GM18861 (cell line): ENCODE measurements around the gene C22orf31.
"Not testable (repeated sequence)": the region's sequence is repeated elsewhere in the genome, so short reads cannot be mapped to it uniquely, and the experiment has no call there.

ENCODE experiments used
- ATAC-seq: cut with Tn5 transposase; IDR thresholded peaks from one replicate; pipeline ENCODE4 v1.9.1; 2021; ENCODE audit not compliant: unreplicated experiment

C22orf31 gene

DNA sequence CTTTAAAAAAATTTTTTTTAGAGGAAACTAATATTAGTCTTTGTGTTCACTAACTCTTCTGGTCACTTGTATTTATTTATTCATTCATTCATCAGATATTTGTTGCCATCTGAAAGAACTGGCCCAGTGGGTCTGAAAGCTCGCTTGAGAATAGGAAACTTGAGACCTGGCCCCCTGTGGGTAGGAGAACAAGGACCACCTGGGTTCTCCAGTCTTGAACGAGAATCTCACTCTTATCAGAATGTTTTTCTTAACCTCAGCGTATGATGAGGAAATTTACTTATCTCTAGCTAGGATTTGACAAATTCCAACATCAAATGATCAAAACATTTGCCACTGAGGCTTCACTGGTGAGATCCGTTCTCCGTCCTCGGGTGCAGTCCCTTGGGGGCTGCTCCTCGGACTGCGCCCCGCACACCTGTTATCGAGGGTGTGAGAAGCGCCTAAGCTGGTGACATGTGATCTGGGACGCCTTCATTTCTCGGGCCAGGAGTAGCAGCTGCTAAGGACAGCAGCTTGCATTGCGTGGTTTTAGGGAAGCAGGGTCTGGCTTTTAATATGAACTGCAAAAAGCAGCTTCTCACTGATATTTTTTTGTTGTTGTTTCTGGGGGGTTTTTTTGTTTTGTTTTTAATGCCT, 6.3 kb downstream of the C22orf31 start:
- ATAC-seq = no peak

DNA sequence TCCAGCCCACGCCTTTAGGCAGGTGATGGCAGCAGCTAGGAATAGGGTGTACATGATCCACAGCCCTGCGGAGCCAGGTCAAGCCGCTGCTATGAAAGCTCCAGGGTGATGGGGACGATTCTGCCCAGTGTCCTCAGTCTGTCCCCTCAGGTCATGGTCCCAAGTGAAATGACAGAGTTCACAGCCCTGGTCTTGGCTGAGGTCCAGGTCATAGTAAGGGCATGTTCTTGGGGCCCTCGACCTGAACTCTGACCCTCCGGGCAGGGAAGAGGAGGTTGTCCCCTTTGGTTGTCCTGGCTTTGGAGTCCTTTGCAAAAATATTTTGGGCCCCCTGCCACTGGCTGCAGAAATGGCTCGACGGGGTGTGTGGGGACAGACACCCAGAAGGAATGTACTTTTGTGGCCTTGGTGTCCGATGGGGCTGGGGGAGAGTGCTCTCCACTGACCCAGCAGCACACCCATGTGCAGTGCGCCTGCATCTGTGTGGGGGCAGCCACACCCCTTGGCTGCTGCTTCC, 7.3 kb downstream of the C22orf31 start:
- no peak for ATAC-seq

DNA sequence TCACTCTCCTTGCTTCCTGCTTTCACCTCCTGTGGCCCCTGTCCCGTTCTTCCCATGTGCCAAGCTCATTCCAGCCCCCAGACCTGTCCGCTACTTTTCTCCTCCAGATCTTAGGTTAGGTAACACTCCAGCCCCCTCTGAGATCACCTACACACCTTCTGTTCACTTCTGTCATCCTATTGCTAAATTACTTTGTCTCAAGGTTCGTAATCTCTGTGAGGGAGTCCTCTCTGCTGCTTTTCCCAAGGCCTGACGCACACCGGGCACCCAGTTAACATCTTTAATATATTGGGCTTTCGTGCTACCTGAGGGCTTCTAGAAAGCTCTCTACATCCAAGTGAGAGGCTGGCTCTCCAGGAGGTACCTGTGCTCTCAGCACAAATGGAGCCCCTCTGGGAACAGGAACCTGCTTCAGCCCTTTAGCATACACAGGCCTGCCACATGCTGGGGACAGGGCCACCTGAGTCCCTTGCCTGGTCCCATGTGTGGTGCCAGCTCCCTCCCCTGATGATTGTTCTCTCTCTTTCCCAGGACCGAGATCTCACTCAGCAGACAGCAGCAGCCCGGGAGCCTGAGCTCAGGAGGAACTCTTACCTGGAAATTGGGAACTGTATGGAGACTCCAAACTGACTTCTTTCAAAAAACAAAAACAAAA, 8.5 kb downstream of the C22orf31 start:
- ATAC-seq = no peak

DNA sequence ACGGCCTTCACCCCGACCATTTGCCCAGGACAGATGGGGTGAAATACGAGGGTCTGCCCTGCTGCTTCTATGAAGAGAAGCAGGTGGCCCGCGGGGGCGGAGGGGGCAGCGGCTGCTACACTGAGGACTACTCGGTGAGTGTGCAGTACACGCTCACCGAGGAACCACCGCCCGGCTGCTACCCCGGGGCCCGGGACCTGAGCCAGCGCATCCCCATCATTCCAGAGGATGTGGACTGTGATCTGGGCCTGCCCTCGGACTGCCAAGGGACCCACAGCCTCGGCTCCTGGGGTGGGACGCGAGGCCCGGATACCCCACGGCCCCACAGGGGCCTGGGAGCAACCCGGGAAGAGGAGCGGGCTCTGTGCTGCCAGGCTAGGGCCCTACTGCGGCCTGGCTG, 11.2 kb downstream of the C22orf31 start:
- no peak for ATAC-seq

DNA sequence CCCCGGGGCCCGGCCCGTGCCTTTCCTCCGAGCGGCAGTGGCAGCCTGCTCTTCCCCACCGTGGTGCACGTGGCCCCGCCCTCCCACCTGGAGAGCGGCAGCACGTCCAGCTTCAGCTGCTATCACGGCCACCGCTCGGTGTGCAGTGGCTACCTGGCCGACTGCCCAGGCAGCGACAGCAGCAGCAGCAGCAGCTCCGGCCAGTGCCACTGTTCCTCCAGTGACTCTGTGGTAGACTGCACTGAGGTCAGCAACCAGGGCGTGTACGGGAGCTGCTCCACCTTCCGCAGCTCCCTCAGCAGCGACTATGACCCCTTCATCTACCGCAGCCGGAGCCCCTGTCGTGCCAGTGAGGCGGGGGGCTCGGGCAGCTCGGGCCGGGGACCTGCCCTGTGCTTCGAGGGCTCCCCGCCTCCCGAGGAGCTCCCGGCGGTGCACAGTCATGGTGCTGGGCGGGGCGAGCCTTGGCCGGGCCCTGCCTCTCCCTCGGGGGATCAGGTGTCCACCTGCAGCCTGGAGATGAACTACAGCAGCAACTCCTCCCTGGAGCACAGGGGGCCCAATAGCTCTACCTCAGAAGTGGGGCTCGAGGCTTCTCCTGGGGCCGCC, 11.9 kb downstream of the C22orf31 start:
- no peak for ATAC-seq

DNA sequence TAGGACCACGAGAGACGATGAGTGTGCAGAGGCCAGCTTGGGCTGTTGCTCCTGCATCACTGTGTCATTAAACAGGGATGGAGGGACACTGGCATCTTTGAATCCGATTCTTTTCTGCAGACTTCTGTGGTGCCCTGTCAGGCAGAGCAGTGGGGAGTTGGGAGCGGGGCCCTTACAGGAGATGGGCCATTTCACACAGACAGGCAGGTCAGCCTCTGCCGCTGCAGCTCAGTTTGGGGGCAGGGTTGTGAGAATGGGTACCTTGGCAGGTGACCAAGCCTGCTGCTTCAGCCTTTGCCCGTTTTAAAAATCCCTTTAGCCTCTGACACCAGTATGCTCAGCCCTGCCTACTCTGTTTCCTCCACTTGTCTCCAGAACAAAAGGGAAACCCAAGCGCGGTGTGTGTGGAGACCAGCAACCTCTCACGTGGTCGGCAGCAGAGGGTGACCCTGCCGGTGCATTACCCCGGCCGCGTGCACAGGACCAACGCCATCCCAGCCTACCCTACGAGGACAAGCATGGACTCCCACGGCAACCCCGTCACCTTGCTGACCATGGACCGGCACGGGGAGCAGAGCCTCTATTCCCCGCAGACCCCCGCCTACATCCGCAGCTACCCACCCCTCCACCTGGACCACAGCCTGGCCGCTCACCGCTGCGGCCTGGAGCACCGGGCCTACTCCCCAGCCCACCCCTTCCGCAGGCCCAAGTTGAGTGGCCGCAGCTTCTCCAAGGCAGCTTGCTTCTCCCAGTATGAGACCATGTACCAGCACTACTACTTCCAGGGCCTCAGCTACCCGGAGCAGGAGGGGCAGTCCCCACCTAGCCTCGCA, 12.6 kb downstream of the C22orf31 start:
- ATAC-seq = no peak

DNA sequence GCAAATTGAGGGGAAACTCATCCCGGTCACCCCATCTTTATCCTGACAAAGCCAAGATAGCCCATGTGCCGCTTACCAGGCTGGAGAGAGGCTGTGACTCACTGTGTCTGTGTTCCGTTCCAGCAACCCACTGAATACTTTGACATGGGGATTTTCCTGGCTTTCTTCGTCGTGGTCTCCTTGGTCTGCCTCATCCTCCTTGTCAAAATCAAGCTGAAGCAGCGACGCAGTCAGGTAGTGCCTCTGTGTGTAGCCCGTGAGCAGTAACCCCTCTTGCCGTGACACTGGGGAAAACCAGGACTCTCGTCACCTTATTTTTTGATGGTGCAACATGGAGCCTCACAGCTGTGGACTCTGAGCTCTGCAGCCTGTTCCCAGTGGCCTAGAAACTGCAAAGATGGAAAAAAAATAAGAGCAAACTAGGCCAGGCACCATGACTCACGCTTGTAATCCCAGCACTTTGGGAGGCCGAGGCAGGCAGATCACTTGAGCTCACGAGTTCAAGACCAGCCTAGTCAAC, 16.9 kb downstream of the C22orf31 start:
- no peak for ATAC-seq

DNA sequence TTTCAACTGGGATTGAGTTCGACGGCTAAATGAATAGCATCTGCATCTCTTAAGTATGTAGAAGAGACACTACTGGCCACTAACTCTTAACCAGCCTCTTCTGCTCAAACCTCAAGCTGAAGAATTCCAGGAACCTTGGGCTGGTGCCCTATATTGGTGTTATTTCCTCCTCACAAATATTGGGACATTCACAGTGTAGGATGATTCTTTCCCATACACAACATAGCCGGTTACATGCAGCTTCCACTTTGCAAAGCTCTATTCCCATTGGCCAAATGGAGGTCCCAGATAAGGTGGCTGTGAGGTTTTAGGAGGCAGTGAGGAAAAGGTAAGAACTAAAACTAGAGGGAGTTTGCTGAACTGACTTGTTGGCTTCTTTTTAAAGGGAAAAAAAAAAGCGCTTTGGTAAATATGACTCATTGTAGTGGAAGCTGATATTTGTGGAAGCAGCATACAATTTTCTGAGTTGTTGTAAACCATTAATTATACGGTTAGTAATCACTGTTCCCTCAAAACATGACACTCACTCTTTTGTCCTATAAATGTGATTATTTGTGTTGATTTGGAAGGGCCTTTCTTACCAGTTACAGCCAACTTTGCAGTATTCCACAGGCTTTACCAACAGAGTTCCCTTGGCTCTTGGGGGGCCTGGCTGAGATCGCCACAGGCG, 17.6 kb downstream of the C22orf31 start:
- ATAC-seq = no peak

DNA sequence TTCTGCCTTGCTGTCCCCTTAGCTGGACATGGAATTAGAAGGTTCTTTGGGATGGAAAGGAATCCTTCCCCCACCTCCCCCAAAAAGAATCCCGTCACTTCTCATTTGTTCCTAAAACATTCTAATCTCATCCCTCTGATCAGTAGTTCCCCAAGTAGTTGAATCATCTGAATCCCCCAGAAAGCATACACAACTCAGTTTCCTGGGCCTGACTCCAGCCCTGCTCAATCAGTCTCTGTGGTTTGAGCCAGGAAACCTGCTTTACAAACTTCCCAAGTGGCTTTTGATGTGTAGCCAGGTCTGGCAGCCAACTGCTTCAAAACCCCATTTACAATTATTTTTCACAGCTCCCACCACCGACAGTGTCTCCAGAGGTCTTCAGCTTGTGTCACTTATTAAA, 20.2 kb downstream of the C22orf31 start:
- no peak for ATAC-seq

DNA sequence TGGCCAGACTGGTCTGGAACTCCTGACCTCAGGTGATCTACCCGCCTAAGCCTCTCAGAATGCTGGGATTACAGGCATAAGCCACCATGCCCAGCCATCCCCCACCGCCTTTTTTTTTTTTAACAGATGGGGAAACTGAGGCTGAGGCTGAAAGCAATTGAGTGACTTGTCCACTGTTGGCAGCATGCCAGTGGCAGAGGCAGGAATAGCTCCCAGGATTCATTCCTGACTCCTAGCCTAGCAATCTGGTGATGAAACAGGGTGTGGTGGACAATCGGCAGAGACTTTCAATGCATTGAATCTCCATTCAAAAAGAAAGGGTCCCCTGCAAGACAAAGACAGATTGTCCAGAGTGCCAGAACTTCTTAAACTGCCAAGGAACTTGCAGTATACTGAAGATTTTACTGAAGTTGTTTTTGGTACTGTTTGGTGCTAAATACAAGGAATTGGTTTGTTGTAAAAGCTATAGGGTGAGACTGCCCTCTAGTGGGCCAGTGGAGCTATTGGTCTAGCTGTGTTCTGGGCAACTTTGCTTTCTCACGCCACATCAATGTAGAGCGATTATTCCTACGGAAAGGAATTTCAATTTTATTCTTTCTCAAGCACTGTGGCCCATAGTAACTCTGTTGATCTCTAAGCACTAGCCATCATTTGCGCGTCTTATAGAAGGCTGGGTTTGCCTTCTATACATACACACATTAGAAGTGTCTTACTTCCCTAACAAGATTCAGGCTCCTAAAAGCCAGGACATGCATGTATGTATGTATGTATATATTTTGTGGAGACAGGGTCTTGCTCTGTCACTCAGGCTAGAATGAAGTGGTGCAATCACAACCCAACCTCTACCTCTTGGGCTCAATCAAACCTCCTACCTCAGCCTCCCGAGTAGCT, 21.0 kb downstream of the C22orf31 start:
- ATAC-seq = no peak

DNA sequence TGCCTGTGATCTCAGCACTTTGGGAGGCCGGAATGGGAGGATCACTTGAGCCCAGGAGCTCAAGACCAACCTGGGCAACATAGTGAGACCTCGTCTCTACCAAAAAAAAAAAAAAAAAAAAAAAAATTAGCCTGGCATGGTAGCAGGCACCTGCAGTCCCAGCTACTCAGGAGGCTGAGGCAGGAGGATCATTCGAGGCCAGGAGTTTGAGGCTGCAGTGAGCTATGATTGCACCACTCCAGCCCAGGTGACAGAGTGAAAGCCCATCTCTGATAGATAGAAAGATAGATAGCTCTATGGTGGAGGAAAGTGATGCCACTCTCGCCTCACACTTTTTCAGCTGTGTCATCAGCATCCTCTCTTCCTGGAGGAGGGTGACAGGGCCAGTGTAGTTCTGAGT, 21.9 kb downstream of the C22orf31 start:
- not testable (repeated sequence) for ATAC-seq

DNA sequence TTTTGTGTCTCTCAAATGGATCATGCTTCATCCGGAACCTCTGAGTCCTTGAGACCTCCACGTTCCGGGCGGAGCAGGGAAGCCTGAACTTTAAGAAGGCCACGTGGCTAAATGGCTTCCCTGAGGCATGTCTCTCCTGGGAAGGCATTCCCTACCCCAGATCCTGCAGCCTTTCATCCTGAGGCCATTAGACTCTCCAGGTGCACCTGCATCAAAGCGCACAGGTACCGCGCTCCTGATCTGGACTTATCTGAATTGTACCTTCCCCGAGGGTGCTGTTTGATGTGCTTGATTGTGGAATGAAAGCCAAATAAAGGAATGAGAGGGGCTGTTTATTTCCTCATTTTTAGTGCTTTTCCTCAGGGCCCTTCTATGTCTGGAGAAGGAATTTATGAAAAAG, 22.5 kb downstream of the C22orf31 start:
- no peak for ATAC-seq

DNA sequence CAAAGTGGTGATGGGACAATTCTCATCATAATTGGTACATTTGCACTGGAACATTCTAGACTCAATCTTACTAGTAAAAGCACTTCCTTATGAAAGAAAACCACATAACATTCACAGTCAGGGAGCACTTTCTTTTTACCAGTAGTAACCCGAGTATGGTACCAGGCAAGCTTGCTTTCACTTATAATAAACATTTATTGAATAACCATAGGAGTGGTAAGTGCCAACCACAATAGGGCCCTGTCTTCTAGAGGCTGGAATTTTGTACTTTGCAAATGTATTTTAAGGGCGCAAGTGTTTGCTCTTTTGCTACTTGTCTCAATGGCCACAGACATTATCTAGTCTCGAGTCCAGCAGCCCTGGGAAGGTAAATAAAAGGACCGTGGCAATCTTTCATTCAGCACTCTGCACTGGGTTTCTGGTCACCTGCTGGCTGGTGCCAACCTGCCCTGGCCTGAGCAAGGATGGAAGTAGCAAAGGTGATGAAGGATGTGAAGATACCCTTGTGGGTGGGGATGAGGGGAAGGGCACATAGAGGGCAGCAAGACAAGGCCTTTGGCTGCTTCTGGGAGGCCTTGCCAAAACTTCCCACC, 24.2 kb downstream of the C22orf31 start:
- ATAC-seq = no peak

DNA sequence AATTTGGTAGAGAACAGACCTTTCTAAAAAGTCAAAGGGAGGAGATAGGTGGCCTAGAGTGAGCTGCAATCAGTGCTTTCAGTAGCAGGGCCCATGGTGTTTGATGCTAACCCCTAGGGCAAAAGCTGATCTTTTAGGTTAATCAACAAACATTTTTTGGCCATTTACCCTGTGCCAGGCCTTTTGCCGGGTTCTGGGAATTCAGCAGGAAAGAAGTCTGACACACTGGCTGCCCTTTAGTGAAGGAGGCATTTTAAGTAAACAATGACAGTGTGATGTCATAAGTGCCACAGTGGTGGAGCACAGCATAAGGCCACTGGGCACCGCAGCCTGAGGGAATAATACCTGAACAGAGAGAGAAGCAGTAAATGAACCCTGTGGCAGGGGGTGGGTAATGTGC, 29.0 kb downstream of the C22orf31 start:
- no peak for ATAC-seq

DNA sequence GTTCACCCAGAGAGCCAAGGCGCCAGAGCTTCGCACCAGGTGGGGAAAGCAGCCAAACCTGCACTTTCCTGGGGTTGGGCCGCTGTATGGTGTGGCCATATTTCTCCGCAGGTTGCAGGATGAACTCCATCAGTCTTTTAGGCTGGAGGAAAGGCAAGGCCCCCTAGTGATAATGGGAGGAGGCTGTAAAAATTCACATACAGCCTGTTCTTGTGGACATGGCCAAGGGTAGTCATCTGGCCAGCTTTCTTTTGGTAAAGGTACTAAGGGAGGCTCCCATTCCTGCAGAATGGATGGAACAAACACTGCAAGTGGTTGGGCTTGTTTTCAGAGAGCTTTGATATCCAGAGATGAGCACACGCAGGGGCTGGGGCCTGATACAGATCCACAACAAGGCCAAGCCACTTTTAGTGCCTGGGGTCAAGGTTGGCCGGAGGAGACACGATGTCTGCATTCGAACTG, 29.6 kb downstream of the C22orf31 start:
- ATAC-seq = no peak

DNA sequence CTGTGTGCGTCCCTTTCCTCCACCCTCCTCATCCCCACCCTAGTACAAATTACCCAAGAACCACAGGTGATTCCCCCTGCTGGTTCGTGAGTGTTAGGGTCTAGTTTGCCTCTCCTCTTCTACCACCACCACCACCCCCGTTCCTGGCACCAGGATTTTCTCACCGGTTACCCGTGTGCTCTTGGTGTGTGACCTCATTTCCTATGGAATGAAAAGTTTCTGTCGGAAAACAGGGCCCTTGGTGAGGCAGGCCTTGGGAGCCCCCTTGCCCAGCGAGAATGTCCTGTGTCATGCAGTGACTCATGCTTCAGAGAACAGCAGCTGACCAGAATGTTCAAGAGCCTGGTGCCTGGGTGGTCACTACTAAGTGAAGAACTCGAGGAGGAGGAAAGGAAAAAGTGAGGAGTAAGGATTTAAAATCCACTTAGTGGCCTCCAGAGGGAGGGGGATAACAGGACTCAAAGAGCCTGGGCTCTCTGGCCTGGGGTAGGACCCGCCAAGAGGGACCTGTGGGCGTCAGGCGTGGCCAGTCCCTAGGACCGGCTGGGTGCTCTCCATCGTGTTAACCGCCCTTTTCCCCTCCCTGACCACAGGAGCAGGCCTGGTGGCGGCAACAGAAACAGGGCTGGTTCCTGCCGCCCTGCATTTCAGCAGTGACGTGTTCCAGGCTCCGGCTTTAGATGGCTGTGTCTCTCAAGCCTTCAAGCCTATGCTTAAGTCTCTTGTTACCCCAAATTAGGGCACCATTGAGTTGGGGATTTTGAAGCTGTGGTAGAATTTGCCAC, 30.2 kb downstream of the C22orf31 start:
- no peak for ATAC-seq

DNA sequence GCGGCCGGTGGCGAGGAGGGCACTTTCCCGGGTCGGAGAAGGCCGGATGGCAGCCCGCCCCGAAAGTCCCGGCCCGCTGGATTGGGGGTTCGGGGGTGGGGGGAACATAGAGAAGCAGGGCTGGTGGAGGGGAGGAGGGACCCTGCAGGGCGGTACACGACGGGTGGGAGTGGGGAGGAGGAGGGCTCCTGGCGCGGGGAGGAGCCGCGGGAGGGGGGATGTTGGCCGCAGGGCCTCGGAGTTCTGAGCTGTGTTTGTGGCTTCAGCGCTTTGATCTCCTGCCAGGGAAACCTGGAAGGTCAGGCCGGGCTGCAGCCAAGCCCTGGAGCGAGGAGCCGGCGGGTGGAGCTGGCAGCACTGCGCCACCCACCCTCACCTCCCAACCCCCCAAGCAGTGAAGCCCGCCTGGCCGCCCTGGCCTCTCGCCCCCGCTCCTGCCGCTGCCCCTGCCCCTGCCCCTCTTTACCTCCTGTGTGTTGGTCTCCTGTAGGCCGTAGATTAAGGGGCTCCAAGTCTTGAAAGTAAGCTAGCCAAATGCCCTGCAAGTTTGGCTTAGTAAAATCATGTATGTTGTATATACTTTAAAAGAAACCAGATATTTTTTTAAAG, 30.9 kb downstream of the C22orf31 start:
- no peak for ATAC-seq

DNA sequence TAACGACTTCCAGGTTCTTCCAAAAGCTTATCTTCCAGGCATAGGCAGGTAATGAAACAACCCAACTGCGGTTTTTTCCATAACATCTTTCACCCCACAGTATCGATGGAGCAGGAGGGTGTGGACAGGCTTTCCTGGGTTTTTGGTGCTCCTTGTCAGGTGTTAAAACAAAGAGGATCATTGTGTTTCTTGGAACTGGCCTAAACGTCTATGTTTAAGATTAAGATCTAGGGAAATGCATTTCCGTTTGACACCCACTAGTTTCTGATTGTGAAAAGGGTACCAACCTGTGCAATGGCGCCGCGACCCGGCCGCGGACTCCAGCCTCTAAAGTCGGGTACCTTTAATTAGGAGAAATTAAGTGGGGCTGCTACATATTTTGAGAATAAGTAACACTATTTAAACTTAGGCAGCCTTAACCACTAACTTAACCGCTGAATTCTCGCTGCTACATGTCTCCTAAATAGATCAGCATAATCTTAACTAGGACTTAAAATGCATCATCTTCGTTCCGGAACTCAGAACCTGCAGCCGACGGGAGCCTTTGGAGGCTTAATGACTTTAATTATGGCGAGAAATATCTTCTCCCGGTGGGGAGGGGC, 31.5 kb downstream of the C22orf31 start:
- no peak for ATAC-seq
